Mesothelial cell of epicardium (in vitro differentiated cells): Measurements from ENCODE around the gene FADS1. TPM values are rescaled to one million over a fixed set of nuclear protein-coding genes. Genes with fewer than 3 reads are reported as not detected.

ENCODE experiments used
- DNase-seq, 2 experiments: peaks; one replicate each; pipeline ENCODE4 v3.0.0; 2021; ENCODE audit warnings: low spot score in 2 of 2; ENCODE audit not compliant: unreplicated experiment in 2 of 2
- H3K27ac Mint-ChIP-seq: 2 replicates; pipeline ENCODE4 v1.8.0; 2021; ENCODE audit warnings: mixed read lengths
- H3K27me3 Mint-ChIP-seq: 2 replicates; pipeline ENCODE4 v1.8.0; 2021; ENCODE audit warnings: low read depth, mixed read lengths
- H3K36me3 Mint-ChIP-seq: 2 replicates; pipeline ENCODE4 v1.8.0; 2021; ENCODE audit warnings: mixed read lengths
- H3K4me1 Mint-ChIP-seq: 2 replicates; pipeline ENCODE4 v1.8.0; 2021; ENCODE audit warnings: mixed read lengths
- H3K4me3 Mint-ChIP-seq: 2 replicates; pipeline ENCODE4 v1.8.0; 2021; ENCODE audit warnings: mild to moderate bottlenecking, moderate library complexity, mixed read lengths
- H3K9me3 Mint-ChIP-seq: 2 replicates; pipeline ENCODE4 v1.8.0; 2021; ENCODE audit warnings: mixed read lengths
- CTCF ChIP-seq: fragments of 200-600 bp; sonication (generic); IDR thresholded peaks from one replicate; pipeline ENCODE4 v1.5.0; 2021; ENCODE audit warnings: antibody characterized with exemption; ENCODE audit not compliant: unreplicated experiment
- total RNA-seq: library from RNA; stranded (reverse); gene quantifications from 3 replicates; pipeline ENCODE4 v1.2.1, GENCODE V29; 2021

Gene FADS1
- total RNA-seq, 1 donor from 2014 or later, result 115 TPM

GRCh38 chr11:61837411-61838005 is 20.7 kb upstream of the FADS1 start:
- H3K36me3 Mint-ChIP-seq, result peaks cover 38% of the 10 kb centered on the region
- H3K9me3 Mint-ChIP-seq, result peaks cover 4% of the 10 kb centered on the region
- H3K4me3 Mint-ChIP-seq, result no peak overlapping the region
- no peaks in the 10 kb centered on the region for H3K27me3 Mint-ChIP-seq
- no peak for DNase-seq
- peaks cover 28% of the 10 kb centered on the region for H3K4me1 Mint-ChIP-seq
- no peak overlapping the region for H3K27ac Mint-ChIP-seq
- TF ChIP-seq CTCF, result no peak

- Mint-ChIP-seq H3K9me3 (peaks cover 4% of the 10 kb centered on the region), H3K4me1 (peaks cover 39% of the 10 kb centered on the region), H3K27ac (peak overlapping the region; percentile 75), H3K4me3 (no peak overlapping the region), H3K27me3 (no peaks in the 10 kb centered on the region), H3K36me3 (peaks cover 29% of the 10 kb centered on the region)
- DNase-seq, result no peak
- no peak for TF ChIP-seq CTCF
Measured at GRCh38 chr11:61836193-61836592, 19.4 kb upstream of the FADS1 start.

GRCh38 chr11:61834278-61835048 is 17.7 kb upstream of the FADS1 start:
- peaks cover 16% of the 10 kb centered on the region for H3K36me3 Mint-ChIP-seq

GRCh38 chr11:61833926-61834277 is 17.1 kb upstream of the FADS1 start:
- Mint-ChIP-seq H3K36me3 (peaks cover 10% of the 10 kb centered on the region), H3K4me1 (peaks cover 59% of the 10 kb centered on the region), H3K27ac (peak overlapping the region; percentile 90), H3K27me3 (no peaks in the 10 kb centered on the region), H3K4me3 (no peak overlapping the region), H3K9me3 (no peaks in the 10 kb centered on the region)
- DNase-seq, result no peak
- no peak for TF ChIP-seq CTCF

More at GRCh38 chr11:61834278-61835048, 17.7 kb upstream of the FADS1 start:
- Mint-ChIP-seq H3K4me3 (no peak overlapping the region), H3K27me3 (no peaks in the 10 kb centered on the region), H3K27ac (peak overlapping the region; percentile 90), H3K9me3 (no peaks in the 10 kb centered on the region), H3K4me1 (peaks cover 55% of the 10 kb centered on the region)
- DNase-seq, result peak in 1 of 2 experiments; percentile 45
- no peak for TF ChIP-seq CTCF

- TF ChIP-seq CTCF, result no peak
- Mint-ChIP-seq H3K9me3 (no peaks in the 10 kb centered on the region), H3K4me3 (no peak overlapping the region), H3K27ac (peak overlapping the region; percentile 90), H3K4me1 (peaks cover 59% of the 10 kb centered on the region), H3K36me3 (peaks cover 6% of the 10 kb centered on the region), H3K27me3 (no peaks in the 10 kb centered on the region)
- DNase-seq, result no peak
Measured at GRCh38 chr11:61833471-61833870, 16.7 kb upstream of the FADS1 start.
